GM12878 (cell line): ENCODE measurements around the gene C19orf38. TPM values are rescaled to one million over a fixed set of nuclear protein-coding genes. Genes with fewer than 3 reads are reported as not detected.
A peak's percentile ranks its signal among the peaks of the same experiment; 100 is the strongest.
"Not testable (repeated sequence)": the region's sequence is repeated elsewhere in the genome, so short reads cannot be mapped to it uniquely, and the experiment has no call there.

ENCODE experiments used
- ATAC-seq: fragments of 200-7000 bp; cut with Tn5 transposase; 3 replicates; pipeline ENCODE4 v1.9.1; 2020; ENCODE audit warnings: mild to moderate bottlenecking, moderate library complexity
- BruUV-seq: library from RNA; stranded (reverse); fragments of 400-500 nt; replicated peaks from 2 replicates; lab custom pipeline; 2021; lab: Mats Ljungman, UMichigan
- CTCF ChIA-PET: fragments of 300-600 bp; sonication (Branson Sonifier 250); formaldehyde crosslinking; extraction: SDS; loops from one replicate; lab custom pipeline; 2021; ENCODE audit warnings: inconsistent platforms; lab: Yijun Ruan, JAX
- POLR2A ChIA-PET: fragments of 350-600 bp; formaldehyde crosslinking; extraction: SDS; loops from one replicate; lab custom pipeline; 2021; ENCODE audit warnings: inconsistent platforms; lab: Charles Lee
- RAD21 ChIA-PET: fragments of 300-600 bp; sonication (Branson Sonifier 250); formaldehyde crosslinking; loops from one replicate; lab custom pipeline; 2023; ENCODE audit warnings: antibody characterized with exemption; ENCODE audit not compliant: unreplicated experiment; lab: Charles Lee
- SMC1A ChIA-PET: fragments of 300-600 bp; sonication (Branson Sonifier 250); formaldehyde crosslinking; loops from one replicate; lab custom pipeline; 2023; ENCODE audit not compliant: unreplicated experiment, uncharacterized antibody; lab: Charles Lee
- DNase-seq: peaks from one replicate; pipeline ENCODE4 v3.0.0-alpha.2; 2011; ENCODE audit warnings: low read depth, low spot score
- FAIRE-seq: peaks from 3 replicates; lab custom pipeline; 2011; peaks lifted over from hg19 to GRCh38; lab: Jason Lieb, UNC
- H2AFZ ChIP-seq: 2 replicates; pipeline ENCODE4 v1.6.0; 2011; ENCODE audit warnings: low read depth, low read length, control low read depth; ENCODE audit not compliant: control insufficient read depth
- H3K27ac ChIP-seq: 2 replicates; pipeline ENCODE4 v1.5.1; 2011; ENCODE audit warnings: control low read depth; ENCODE audit not compliant: control insufficient read depth, insufficient read depth
- H3K27me3 ChIP-seq, 2 experiments: replicated peaks in 1 of 2; 2 replicates each; pipeline versions ENCODE4 v1.6.0 to v1.6.1; 2011; ENCODE audit warnings: low read length in 1 of 2; ENCODE audit not compliant: control insufficient read depth in 2 of 2, insufficient read depth in 2 of 2
- H3K36me3 ChIP-seq, 2 experiments: 2 replicates each; pipeline ENCODE4 v1.5.1; 2011; ENCODE audit warnings: low read length in 1 of 2; ENCODE audit not compliant: control insufficient read depth in 2 of 2, insufficient read depth in 2 of 2
- H3K4me1 ChIP-seq: 2 replicates; pipeline ENCODE4 v1.6.1; 2011; ENCODE audit warnings: mild to moderate bottlenecking, low read length, moderate library complexity, mixed read lengths; ENCODE audit not compliant: control insufficient read depth, insufficient read depth
- H3K4me2 ChIP-seq: 2 replicates; pipeline ENCODE4 v1.6.0; 2011; ENCODE audit warnings: control low read depth; ENCODE audit not compliant: control insufficient read depth, insufficient read depth
- H3K4me3 ChIP-seq: fragments of 200-600 bp; sonication (generic); 2 replicates; pipeline ENCODE4 v1.5.1; 2016
- H3K79me2 ChIP-seq: 2 replicates; pipeline ENCODE4 v1.6.0; 2011; ENCODE audit warnings: low read length; ENCODE audit not compliant: control insufficient read depth, insufficient read depth
- H3K9ac ChIP-seq: 2 replicates; pipeline ENCODE4 v1.8.0; 2011; ENCODE audit warnings: low read length, control low read depth, mixed read lengths; ENCODE audit not compliant: control insufficient read depth, insufficient read depth
- H3K9me3 ChIP-seq: replicated peaks from 3 replicates; pipeline ENCODE4 v1.5.1; 2011; ENCODE audit warnings: mild to moderate bottlenecking, low read length; ENCODE audit not compliant: control insufficient read depth, insufficient read depth
- H4K20me1 ChIP-seq: 2 replicates; pipeline ENCODE4 v1.6.0; 2011; ENCODE audit not compliant: control insufficient read depth, insufficient read depth
- BACH1 ChIP-seq: fragments of 450-650 bp; IDR thresholded peaks from 2 replicates; pipeline ENCODE4 v1.6.1; 2017; ENCODE audit warnings: mild to moderate bottlenecking, borderline replicate concordance
- MEF2A ChIP-seq: IDR thresholded peaks from 2 replicates; pipeline ENCODE4 v1.6.1; 2011; ENCODE audit warnings: low read depth, mild to moderate bottlenecking, low read length, moderate library complexity; ENCODE audit not compliant: insufficient read depth
- MTA2 ChIP-seq: fragments of 450-650 bp; IDR thresholded peaks from 2 replicates; pipeline ENCODE4 v1.6.1; 2016; ENCODE audit warnings: low read depth, mild to moderate bottlenecking, moderate library complexity
- NFYB ChIP-seq: IDR thresholded peaks from 2 replicates; pipeline ENCODE4 v1.6.1; 2011; ENCODE audit warnings: low read depth, mild to moderate bottlenecking, low read length, improper control_type of control experiment, moderate library complexity; ENCODE audit not compliant: insufficient read depth
- YBX1 ChIP-seq: fragments of 450-650 bp; IDR thresholded peaks from 2 replicates; pipeline ENCODE4 v1.6.1; 2016; ENCODE audit warnings: antibody characterized with exemption
- WGBS: methylation state at CpG from one replicate; pipeline ENCODE4 v1.1.6; 2016; ENCODE audit warnings: low lambda C conversion rate; ENCODE audit not compliant: insufficient replicate concordance, insufficient coverage; ENCODE audit errors: missing lambda C conversion rate; 5-methylcytosine and 5-hydroxymethylcytosine counted together
- in situ Hi-C: fragments of 300-500 bp; cut with MboI; formaldehyde crosslinking; loops from 9 replicates; pipeline ENCODE4 v1.14.3; 2018; ENCODE audit warnings: mixed read lengths
- intact Hi-C: fragments of 100-400 bp; cut with micrococcal nuclease; formaldehyde crosslinking; loops from one replicate; pipeline ENCODE4 v1.14.2; 2022; ENCODE audit not compliant: unreplicated experiment
- polyA plus RNA-seq, 11 experiments: library from polyadenylated mRNA; depleted of rRNA in 4 of 11; unstranded in 6 of 11; stranded (reverse) in 5 of 11; fragments of >200 nt; fragmentation: Nextera tagmentation in 4 of 11; fragmentation: Illumina TruSeq in 1 of 11; extraction: Ambion mirVana in 4 of 11; extraction: Trizol in 1 of 11; gene quantifications; 1 replicate in 1 of 11; 2 replicates in 10 of 11; pipeline versions ENCODE4 v1.2.1 to v1.2.3, GENCODE V29; 2011 to 2016; ENCODE audit warnings: inconsistent platforms in 2 of 11, missing spikeins in 2 of 11, low read depth in 1 of 11
- total RNA-seq, 4 experiments: library from RNA; depleted of rRNA in 3 of 4; stranded (reverse); fragments of >200 nt in 3 of 4; fragmentation: Illumina TruSeq in 1 of 4; extraction: Trizol in 1 of 4; gene quantifications; 2 replicates each; pipeline versions ENCODE4 v1.2.1 to v1.2.3, GENCODE V29; 2013 to 2021
- TF ChIP-seq, protein P1 (sequence below): fragments of 450-650 bp; formaldehyde crosslinking; IDR thresholded peaks from 2 replicates; pipeline ENCODE4 v1.4.0; 2020; ENCODE audit warnings: mild to moderate bottlenecking, moderate library complexity
- TF ChIP-seq, protein P2 (sequence below): fragments of 450-650 bp; formaldehyde crosslinking; IDR thresholded peaks from 2 replicates; pipeline ENCODE4 v1.4.0; 2022; ENCODE audit warnings: mild to moderate bottlenecking, moderate library complexity
- TF ChIP-seq, protein P3 (sequence below): IDR thresholded peaks from 2 replicates; pipeline ENCODE4 v1.6.1; 2011; ENCODE audit warnings: borderline replicate concordance, low read depth, mild to moderate bottlenecking, moderate library complexity, mixed read lengths, low read length; ENCODE audit not compliant: insufficient read depth; ENCODE audit errors: extremely low read length

The C19orf38 gene
- total and polyA plus RNA-seq, 10 of the 15 experiments (the other 5 are each of a cell fraction or from before 2014, with no cell fraction given), result 2.6 to 7.5 (median 5.0) TPM

DNA sequence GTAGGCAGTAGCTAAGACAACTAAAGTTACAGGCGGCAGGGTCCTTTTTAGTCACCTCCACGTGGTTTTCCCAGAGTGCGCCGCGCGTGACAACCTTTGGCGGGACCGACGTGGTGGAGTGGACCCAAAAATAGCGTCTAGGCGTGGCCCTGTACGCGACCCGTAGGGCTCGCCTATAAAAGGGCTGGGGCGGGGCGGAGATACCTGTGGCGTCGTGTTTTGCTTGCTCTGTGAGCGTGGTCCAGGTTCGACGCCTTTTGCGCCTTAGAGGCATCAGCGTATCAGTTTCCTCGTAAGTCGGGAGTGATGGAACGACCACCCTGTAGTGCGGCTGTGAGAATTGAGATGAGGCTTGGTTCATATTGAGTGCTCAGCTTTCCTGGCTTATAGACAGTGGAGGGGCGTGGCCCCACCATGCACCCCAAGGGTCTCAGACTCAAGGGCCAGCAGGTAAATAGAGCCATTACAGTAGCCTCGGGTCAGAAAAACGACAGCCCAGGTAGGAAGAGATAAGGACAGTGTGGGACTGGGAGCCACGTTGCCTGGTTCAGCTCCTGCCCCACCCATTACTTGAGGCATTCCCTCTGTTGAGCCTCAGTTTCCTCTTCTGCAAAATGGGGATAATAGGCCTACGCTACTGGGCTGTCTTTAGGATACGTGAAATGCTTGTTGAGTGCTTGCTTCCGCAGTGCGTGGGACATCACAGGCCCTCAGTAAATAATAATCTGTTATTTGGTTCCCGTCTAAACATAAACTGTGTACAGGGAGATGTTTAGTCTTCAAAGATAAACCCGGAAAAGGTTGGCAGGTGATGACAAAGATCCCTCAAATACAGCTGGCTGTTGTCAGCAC, 11.5 kb upstream of the C19orf38 start (continued):
- TF ChIP-seq, protein P1, sequence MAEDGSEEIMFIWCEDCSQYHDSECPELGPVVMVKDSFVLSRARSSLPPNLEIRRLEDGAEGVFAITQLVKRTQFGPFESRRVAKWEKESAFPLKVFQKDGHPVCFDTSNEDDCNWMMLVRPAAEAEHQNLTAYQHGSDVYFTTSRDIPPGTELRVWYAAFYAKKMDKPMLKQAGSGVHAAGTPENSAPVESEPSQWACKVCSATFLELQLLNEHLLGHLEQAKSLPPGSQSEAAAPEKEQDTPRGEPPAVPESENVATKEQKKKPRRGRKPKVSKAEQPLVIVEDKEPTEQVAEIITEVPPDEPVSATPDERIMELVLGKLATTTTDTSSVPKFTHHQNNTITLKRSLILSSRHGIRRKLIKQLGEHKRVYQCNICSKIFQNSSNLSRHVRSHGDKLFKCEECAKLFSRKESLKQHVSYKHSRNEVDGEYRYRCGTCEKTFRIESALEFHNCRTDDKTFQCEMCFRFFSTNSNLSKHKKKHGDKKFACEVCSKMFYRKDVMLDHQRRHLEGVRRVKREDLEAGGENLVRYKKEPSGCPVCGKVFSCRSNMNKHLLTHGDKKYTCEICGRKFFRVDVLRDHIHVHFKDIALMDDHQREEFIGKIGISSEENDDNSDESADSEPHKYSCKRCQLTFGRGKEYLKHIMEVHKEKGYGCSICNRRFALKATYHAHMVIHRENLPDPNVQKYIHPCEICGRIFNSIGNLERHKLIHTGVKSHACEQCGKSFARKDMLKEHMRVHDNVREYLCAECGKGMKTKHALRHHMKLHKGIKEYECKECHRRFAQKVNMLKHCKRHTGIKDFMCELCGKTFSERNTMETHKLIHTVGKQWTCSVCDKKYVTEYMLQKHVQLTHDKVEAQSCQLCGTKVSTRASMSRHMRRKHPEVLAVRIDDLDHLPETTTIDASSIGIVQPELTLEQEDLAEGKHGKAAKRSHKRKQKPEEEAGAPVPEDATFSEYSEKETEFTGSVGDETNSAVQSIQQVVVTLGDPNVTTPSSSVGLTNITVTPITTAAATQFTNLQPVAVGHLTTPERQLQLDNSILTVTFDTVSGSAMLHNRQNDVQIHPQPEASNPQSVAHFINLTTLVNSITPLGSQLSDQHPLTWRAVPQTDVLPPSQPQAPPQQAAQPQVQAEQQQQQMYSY (CRISPR knock-in tag), result peak; percentile 79
- peak; percentile 96 for TF ChIP-seq MEF2A
- peak; percentile 21; the same call in 1 of the 2 replicates for TF ChIP-seq BACH1
- TF ChIP-seq YBX1, result no peak
- 0 out of 2 replicates have a peak, but pooled peaks have one; percentile 22 for TF ChIP-seq MTA2
- TF ChIP-seq, protein P2, sequence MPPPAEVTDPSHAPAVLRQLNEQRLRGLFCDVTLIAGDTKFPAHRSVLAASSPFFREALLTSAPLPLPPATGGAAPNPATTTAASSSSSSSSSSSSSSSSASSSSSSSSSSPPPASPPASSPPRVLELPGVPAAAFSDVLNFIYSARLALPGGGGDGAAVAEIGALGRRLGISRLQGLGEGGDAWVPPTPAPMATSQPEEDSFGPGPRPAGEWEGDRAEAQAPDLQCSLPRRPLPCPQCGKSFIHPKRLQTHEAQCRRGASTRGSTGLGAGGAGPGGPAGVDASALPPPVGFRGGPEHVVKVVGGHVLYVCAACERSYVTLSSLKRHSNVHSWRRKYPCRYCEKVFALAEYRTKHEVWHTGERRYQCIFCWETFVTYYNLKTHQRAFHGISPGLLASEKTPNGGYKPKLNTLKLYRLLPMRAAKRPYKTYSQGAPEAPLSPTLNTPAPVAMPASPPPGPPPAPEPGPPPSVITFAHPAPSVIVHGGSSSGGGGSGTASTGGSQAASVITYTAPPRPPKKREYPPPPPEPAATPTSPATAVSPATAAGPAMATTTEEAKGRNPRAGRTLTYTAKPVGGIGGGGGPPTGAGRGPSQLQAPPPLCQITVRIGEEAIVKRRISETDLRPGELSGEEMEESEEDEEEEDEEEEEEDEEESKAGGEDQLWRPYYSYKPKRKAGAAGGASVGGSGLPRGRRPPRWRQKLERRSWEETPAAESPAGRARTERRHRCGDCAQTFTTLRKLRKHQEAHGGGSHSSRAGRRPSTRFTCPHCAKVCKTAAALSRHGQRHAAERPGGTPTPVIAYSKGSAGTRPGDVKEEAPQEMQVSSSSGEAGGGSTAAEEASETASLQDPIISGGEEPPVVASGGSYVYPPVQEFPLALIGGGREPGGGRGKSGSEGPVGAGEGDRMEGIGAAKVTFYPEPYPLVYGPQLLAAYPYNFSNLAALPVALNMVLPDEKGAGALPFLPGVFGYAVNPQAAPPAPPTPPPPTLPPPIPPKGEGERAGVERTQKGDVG (CRISPR knock-in tag), result peak; percentile 59; the same call in 1 of the 2 replicates
- no peak for TF ChIP-seq NFYB
- TF ChIP-seq, protein P3, sequence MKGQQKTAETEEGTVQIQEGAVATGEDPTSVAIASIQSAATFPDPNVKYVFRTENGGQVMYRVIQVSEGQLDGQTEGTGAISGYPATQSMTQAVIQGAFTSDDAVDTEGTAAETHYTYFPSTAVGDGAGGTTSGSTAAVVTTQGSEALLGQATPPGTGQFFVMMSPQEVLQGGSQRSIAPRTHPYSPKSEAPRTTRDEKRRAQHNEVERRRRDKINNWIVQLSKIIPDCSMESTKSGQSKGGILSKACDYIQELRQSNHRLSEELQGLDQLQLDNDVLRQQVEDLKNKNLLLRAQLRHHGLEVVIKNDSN, result peak; percentile 88
- TF ChIP-seq, all 136 proteins: peak for 43

DNA sequence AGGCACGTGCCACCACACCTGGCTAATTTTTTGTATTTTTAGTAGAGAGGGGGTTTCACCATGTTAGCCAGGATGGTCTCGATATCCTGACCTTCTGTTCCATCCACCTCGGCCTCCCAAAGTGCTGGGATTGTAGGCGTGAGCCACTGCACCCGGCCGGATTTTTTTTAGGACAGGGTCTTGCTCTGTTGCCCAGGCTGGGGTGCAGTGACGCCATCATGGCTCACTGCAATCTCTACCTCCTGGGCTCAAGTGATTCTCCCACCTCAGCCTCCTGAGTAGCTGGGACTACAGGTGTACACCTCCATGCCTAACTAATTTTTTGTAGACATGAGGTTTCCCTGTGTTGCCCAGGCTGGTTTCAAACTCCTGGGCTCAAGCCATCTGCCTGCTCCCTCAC, 10.6 kb upstream of the C19orf38 start:
- H3K4me2 ChIP-seq, ATAC-seq, SMC1A ChIA-PET, H3K79me2 ChIP-seq, H2AFZ ChIP-seq, FAIRE-seq, in situ Hi-C loops, H3K27ac ChIP-seq, H3K27me3 ChIP-seq, H4K20me1 ChIP-seq, BruUV-seq, H3K36me3 ChIP-seq, H3K9me3 ChIP-seq, H3K4me3 ChIP-seq, intact Hi-C loops, H3K9ac ChIP-seq, DNase-seq: not testable (repeated sequence)
- ChIA-PET CTCF (interaction anchor here (1.0 to 3.6 kb wide), 6 partner anchors 19 to 137 kb away, joined by 3 to 68 read pairs (median 28); partner anchors contain the start of genes DNM2 and QTRT1), POLR2A (interaction anchor here (0.7 kb wide), 1 partner anchor 120 kb away, joined by 3 read pairs; no protein-coding TSS in a partner anchor), RAD21 (interaction anchor here (0.8 to 0.9 kb wide), 2 partner anchors 16 to 121 kb away, joined by 3 read pairs; no protein-coding TSS in a partner anchor)
- WGBS, result 77% methylated on average over 7 of the region's 7 CpGs
- peaks cover 12% of the 10 kb centered on the region for H3K4me1 ChIP-seq
